HG02943 (cell line): ENCODE measurements around the gene ASIC4.

Source experiments
- ATAC-seq: cut with Tn5 transposase; IDR thresholded peaks from one replicate; pipeline ENCODE4 v1.9.1; 2021; ENCODE audit warnings: mild to moderate bottlenecking, low read depth, moderate library complexity; ENCODE audit not compliant: unreplicated experiment

The ASIC4 gene

GRCh38 chr2:219512524-219513216 is 1.6 kb upstream of the ASIC4 start:
- no peak for ATAC-seq

- no peak for ATAC-seq
Observed at GRCh38 chr2:219513787-219514186, 495 bp upstream of the ASIC4 start.

- ATAC-seq: no peak
Observed at GRCh38 chr2:219514836-219515235, 554 bp downstream of the ASIC4 start.

- no peak for ATAC-seq
Observed at GRCh38 chr2:219515874-219516629, 1.8 kb downstream of the ASIC4 start.

GRCh38 chr2:219516888-219517287 is 2.6 kb downstream of the ASIC4 start:
- no peak for ATAC-seq

- no peak for ATAC-seq
Observed at GRCh38 chr2:219517954-219518778, 3.9 kb downstream of the ASIC4 start.

GRCh38 chr2:219519526-219519916 is 5.2 kb downstream of the ASIC4 start:
- ATAC-seq: no peak

GRCh38 chr2:219520079-219520478 is 5.8 kb downstream of the ASIC4 start:
- ATAC-seq: no peak

GRCh38 chr2:219521066-219521880 is 7.0 kb downstream of the ASIC4 start:
- no peak for ATAC-seq

GRCh38 chr2:219522111-219523030 is 8.1 kb downstream of the ASIC4 start:
- ATAC-seq: no peak

GRCh38 chr2:219523031-219523671 is 8.9 kb downstream of the ASIC4 start:
- ATAC-seq: no peak

GRCh38 chr2:219524817-219525216 is 10.5 kb downstream of the ASIC4 start:
- ATAC-seq: no peak

- no peak for ATAC-seq
Observed at GRCh38 chr2:219525533-219526232, 11.4 kb downstream of the ASIC4 start.

GRCh38 chr2:219526320-219527075 is 12.2 kb downstream of the ASIC4 start:
- ATAC-seq: no peak

- ATAC-seq: no peak
Observed at GRCh38 chr2:219527076-219527394, 12.8 kb downstream of the ASIC4 start.

- ATAC-seq: no peak
Observed at GRCh38 chr2:219527472-219527871, 13.2 kb downstream of the ASIC4 start.

- peak; percentile 69 for ATAC-seq
Observed at GRCh38 chr2:219530048-219530963, 16.0 kb downstream of the ASIC4 start.
